Spleen (tissue), 11 donors: ENCODE data around the gene MYLK. TPM values are rescaled to one million over a fixed set of nuclear protein-coding genes. Genes with fewer than 3 reads are reported as not detected.

Experiments used
- DNase-seq: peaks from one replicate; pipeline ENCODE4 v3.0.0-alpha.2; 2020
- H3K27ac ChIP-seq, 8 donors: fragments of 200-600 bp; sonication (generic) in 7 of 8; 1 replicate in 4 of 8; 2 replicates in 4 of 8; pipeline versions ENCODE4 v1.5.0 to v1.8.0; 2016 to 2021; ENCODE audit warnings: inconsistent platforms in 4 of 8, mild to moderate bottlenecking in 4 of 8, moderate library complexity in 1 of 8
- H3K27me3 ChIP-seq, 7 donors: fragments of 200-600 bp; sonication (generic) in 6 of 7; replicated peaks in 1 of 7; 1 replicate in 4 of 7; 2 replicates in 3 of 7; pipeline versions ENCODE4 v1.5.0 to v1.8.0; 2016 to 2021; ENCODE audit warnings: inconsistent platforms in 3 of 7, mild to moderate bottlenecking in 1 of 7
- H3K36me3 ChIP-seq, 6 donors: fragments of 200-600 bp; sonication (generic) in 5 of 6; 1 replicate in 4 of 6; 2 replicates in 2 of 6; pipeline versions ENCODE4 v1.5.0 to v1.8.0; 2016 to 2021; ENCODE audit warnings: inconsistent platforms in 2 of 6
- H3K4me1 ChIP-seq, 6 donors: fragments of 200-600 bp; sonication (generic) in 5 of 6; 1 replicate in 3 of 6; 2 replicates in 3 of 6; pipeline versions ENCODE4 v1.5.0 to v1.8.0; 2016 to 2021; ENCODE audit warnings: inconsistent platforms in 3 of 6
- H3K4me3 ChIP-seq, 8 donors: fragments of 200-600 bp; sonication (generic) in 7 of 8; 1 replicate in 4 of 8; 2 replicates in 4 of 8; pipeline versions ENCODE4 v1.5.0 to v1.8.0; 2016 to 2021; ENCODE audit warnings: inconsistent platforms in 4 of 8, mild to moderate bottlenecking in 4 of 8, moderate library complexity in 2 of 8
- H3K9me3 ChIP-seq, 8 donors: fragments of 200-600 bp; sonication (generic) in 7 of 8; 1 replicate in 4 of 8; 2 replicates in 4 of 8; pipeline versions ENCODE4 v1.5.0 to v1.8.0; 2016 to 2021; ENCODE audit warnings: inconsistent platforms in 4 of 8
- CTCF ChIP-seq, 11 experiments: fragments of 200-600 bp in 7 of 11; fragments of 450-650 bp in 4 of 11; sonication (generic) in 4 of 11; IDR thresholded peaks in 8 of 11; conservative IDR thresholded peaks in 3 of 11; 1 replicate in 7 of 11; 2 replicates in 4 of 11; pipeline versions ENCODE4 v1.4.0 to v1.8.0; 2016 to 2021; ENCODE audit warnings: antibody characterized with exemption in 11 of 11, inconsistent platforms in 4 of 11, mild to moderate bottlenecking in 1 of 11
- POLR2A ChIP-seq, 3 donors: fragments of 450-650 bp; IDR thresholded peaks; one replicate each; pipeline ENCODE4 v1.5.1; 2017; ENCODE audit warnings: antibody characterized with exemption in 3 of 3, mild to moderate bottlenecking in 1 of 3
- POLR2AphosphoS5 ChIP-seq, 3 donors: sonication (generic); formaldehyde crosslinking; IDR thresholded peaks; one replicate each; pipeline ENCODE4 v1.5.1; 2017; ENCODE audit warnings: antibody characterized with exemption in 3 of 3
- WGBS, 5 donors: extraction: QIAGEN DNeasy Blood & Tissue Kit in 3 of 5; methylation state at CpG; one replicate each; pipeline versions ENCODE4 v1.1.5 to v1.1.7; 2013 to 2018; 5-methylcytosine and 5-hydroxymethylcytosine counted together
- intact Hi-C: fragments of 100-400 bp; cut with DNase I; formaldehyde crosslinking; loops from one replicate; pipeline ENCODE4 v1.15.0; 2023; ENCODE audit warnings: low total_unique reads
- polyA plus RNA-seq, 3 donors: library from polyadenylated mRNA; stranded (reverse); fragments of 200-250 nt; gene quantifications; one replicate each; pipeline ENCODE4 v1.2.1, GENCODE V29; 2013
- total RNA-seq, 7 donors: library from RNA; depleted of rRNA in 3 of 7; stranded (reverse); fragments of >200 nt in 3 of 7; fragmentation: NEBNext Ultra II Directional in 4 of 7; extraction: Animal tissue kit (Norgen Biotek cat#: 25700) in 4 of 7; gene quantifications; one replicate each; pipeline versions ENCODE4 v1.1.0 to v1.2.1, GENCODE V29; 2016 to 2021
- donor health status: healthy with polysubstance abuse.
- donor health status: DM: no; HTN: no; CAD: no; lungs with moderate emphysema.
- donor health status: DM: no; HTN: no; CAD: no.
- donor health status: Bipolar disorder and iron deficiency.
- donor health status: healthy.
- donor health status: DM: no; HTN: no; CAD: no.
- donor health status: DM: yes; HTN: yes; CAD: no.

The MYLK gene
- total and polyA plus RNA-seq, 10 donors = 11.1 to 343 (median 154) TPM

DNA sequence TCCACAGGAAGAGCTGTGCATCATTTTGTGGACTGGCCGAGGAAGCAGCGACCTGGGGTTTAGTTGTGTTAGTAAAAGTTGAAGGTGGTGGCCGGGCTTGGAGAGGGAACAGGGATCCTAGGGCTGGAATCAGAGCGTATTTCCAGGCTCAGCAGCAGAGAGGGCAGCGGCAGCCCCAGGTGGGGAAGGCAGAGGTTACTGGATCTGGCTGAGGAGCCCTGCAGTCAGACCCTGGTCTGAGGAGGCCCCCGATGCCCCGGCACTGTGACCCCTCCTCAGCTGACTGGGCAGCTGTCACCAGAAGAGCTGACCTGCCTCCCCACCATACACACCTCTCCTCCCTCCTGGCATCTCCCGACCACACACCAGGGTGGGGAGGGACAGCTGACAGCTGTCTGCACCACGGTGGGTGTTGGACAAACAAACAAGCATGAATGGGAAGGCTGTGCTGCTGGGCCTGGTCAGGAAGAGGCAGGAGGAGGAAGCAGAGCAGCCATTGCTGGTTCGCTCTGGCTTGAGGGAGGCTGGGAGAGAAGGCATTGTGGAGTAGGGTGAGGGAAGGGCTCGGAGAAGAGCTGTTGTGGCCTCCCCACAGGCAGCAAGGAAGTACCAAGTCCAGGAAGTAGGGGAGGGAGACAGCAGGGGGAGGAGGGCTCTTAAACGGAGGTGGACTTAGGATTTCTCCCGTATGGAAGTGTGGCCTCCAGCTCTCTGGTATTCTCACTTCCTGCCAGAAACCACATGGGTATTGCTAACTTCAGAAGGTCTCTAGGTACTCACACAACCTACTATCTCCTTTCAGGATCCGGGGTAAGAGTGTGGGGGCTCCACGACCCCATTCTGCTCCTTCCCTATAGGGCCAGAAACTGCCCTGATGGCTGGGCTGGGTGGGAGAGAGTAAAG is 249.7 kb downstream of the MYLK start:
- peaks cover 0 to 78% (median 2%) of the 10 kb centered on the region in 6 donors for H3K36me3 ChIP-seq
- H3K4me3 ChIP-seq = no peak overlapping the region
- DNase-seq = no peak
- peaks cover 0 to 64% (median 9%) of the 10 kb centered on the region in 6 donors for H3K4me1 ChIP-seq
- no peaks in the 10 kb centered on the region for H3K27me3 ChIP-seq
- intact Hi-C loops = no loop called here
- 63 to 76% (median 66%) methylated on average over 13 to 15 of the region's 15 CpGs for WGBS, 5 donors
- TF ChIP-seq CTCF (IDR thresholded peaks at IDR 0.05 in 8 of 11, conservative IDR thresholded peaks at IDR 0.05 in 3 of 11) = no peak
- peak in 1 of 3 donors; percentile 25 for TF ChIP-seq POLR2AphosphoS5 (IDR thresholded peaks at IDR 0.05)
- peak overlapping the region in 4 of 8 donors; percentile 28 to 54 (median 39) for H3K27ac ChIP-seq
- no peaks in the 10 kb centered on the region for H3K9me3 ChIP-seq

- Histone ChIP-seq H3K27me3 (no peaks in the 10 kb centered on the region), H3K36me3 (peaks cover 0 to 78% (median 2%) of the 10 kb centered on the region in 6 donors), H3K4me1 (peaks cover 0 to 62% (median 9%) of the 10 kb centered on the region in 6 donors), H3K9me3 (no peaks in the 10 kb centered on the region), H3K27ac (no peak overlapping the region), H3K4me3 (no peak overlapping the region)
- whole genome bisulfite sequencing, 5 donors = 79 to 100% (median 85%) methylated on average over 2 of the region's 2 CpGs
- TF ChIP-seq POLR2A (IDR thresholded peaks at IDR 0.05) = no peak
- TF ChIP-seq POLR2AphosphoS5 (IDR thresholded peaks at IDR 0.05) = no peak
- TF ChIP-seq CTCF (IDR thresholded peaks at IDR 0.05 in 8 of 11, conservative IDR thresholded peaks at IDR 0.05 in 3 of 11) = no peak
- no peak for DNase-seq
- intact Hi-C loops = no loop called here
Observed at GRCh38 chr3:123633530-123633929, 250.6 kb downstream of the MYLK start.

- H3K9me3 ChIP-seq = no peaks in the 10 kb centered on the region
- intact Hi-C loops = no loop called here
- H3K27me3 ChIP-seq = no peaks in the 10 kb centered on the region
- H3K36me3 ChIP-seq = peaks cover 0 to 75% (median 2%) of the 10 kb centered on the region in 6 donors
- DNase-seq = no peak
- 54 to 64% (median 61%) methylated on average over 6 of the region's 6 CpGs for WGBS, 5 donors
- peak overlapping the region in 2 of 8 donors; percentile 9 to 27 for H3K27ac ChIP-seq
- H3K4me1 ChIP-seq = peaks cover 0 to 54% (median 9%) of the 10 kb centered on the region in 6 donors
- TF ChIP-seq POLR2AphosphoS5 (IDR thresholded peaks at IDR 0.05) (peak in 1 of 3 donors; percentile 53), POLR2A (IDR thresholded peaks at IDR 0.05) (no peak)
- H3K4me3 ChIP-seq = no peak overlapping the region
Observed at GRCh38 chr3:123632161-123632655, 251.9 kb downstream of the MYLK start.

DNA sequence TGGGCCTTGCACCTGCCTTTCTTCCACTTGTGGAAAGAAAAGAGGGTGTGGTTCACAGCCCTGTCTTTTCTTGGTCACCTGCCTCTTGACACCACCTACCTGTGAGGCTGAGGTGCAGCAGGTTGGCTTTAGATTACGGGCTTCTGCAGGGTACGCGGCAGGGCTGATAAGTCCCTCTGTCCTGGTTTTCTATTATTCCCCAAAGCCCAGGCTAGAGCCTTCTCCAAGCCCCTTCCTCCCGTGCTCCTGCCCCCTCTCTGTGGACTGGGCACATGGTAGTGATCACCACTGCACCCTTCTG is 254.4 kb downstream of the MYLK start:
- Histone ChIP-seq H3K27ac (no peak overlapping the region), H3K27me3 (no peaks in the 10 kb centered on the region), H3K4me3 (no peak overlapping the region), H3K9me3 (no peaks in the 10 kb centered on the region), H3K36me3 (peaks cover 0 to 82% (median 2%) of the 10 kb centered on the region in 6 donors), H3K4me1 (peaks cover 0 to 31% (median 6%) of the 10 kb centered on the region in 6 donors)
- intact Hi-C loops = no loop called here
- WGBS, 5 donors = 89 to 96% (median 95%) methylated on average over 4 of the region's 4 CpGs
- no peak for DNase-seq
- no peak for TF ChIP-seq POLR2A (IDR thresholded peaks at IDR 0.05)
- no peak for TF ChIP-seq CTCF (IDR thresholded peaks at IDR 0.05 in 8 of 11, conservative IDR thresholded peaks at IDR 0.05 in 3 of 11)
- TF ChIP-seq POLR2AphosphoS5 (IDR thresholded peaks at IDR 0.05) = no peak
